Prostate gland (tissue), 2 donors: Measurements from ENCODE around the gene VWA8. TPM values are rescaled to one million over a fixed set of nuclear protein-coding genes. Genes with fewer than 3 reads are reported as not detected.
"Not testable (repeated sequence)": the region's sequence is repeated elsewhere in the genome, so short reads cannot be mapped to it uniquely, and the experiment has no call there.

Source experiments
- DNase-seq: peaks from one replicate; pipeline ENCODE4 v3.0.0-alpha.2; 2019; ENCODE audit warnings: low spot score
- H3K27ac ChIP-seq, 2 donors: fragments of 200-600 bp; sonication (generic); 2 replicates each; pipeline ENCODE4 v1.5.1; 2017 to 2019
- H3K27me3 ChIP-seq: fragments of 200-600 bp; sonication (generic); replicated peaks from 2 replicates; pipeline ENCODE4 v1.5.1; 2019; ENCODE audit not compliant: insufficient read depth
- H3K36me3 ChIP-seq, 2 donors: fragments of 200-600 bp; sonication (generic); 1 replicate in 1 of 2; 2 replicates in 1 of 2; pipeline versions ENCODE4 v1.5.1 to v1.8.1; 2017 to 2019
- H3K4me1 ChIP-seq: fragments of 200-600 bp; sonication (generic); replicated peaks from 2 replicates; pipeline ENCODE4 v1.5.1; 2019
- H3K4me3 ChIP-seq, 2 donors: fragments of 200-600 bp; sonication (generic); 2 replicates each; pipeline ENCODE4 v1.5.1; 2017 to 2019
- H3K9me3 ChIP-seq: fragments of 200-600 bp; sonication (generic); 2 replicates; pipeline ENCODE4 v1.5.1; 2017
- POLR2A ChIP-seq: fragments of 450-650 bp; IDR thresholded peaks from one replicate; pipeline ENCODE4 v1.6.1; 2016; ENCODE audit warnings: antibody characterized with exemption, mild to moderate bottlenecking
- POLR2AphosphoS5 ChIP-seq: sonication (generic); formaldehyde crosslinking; IDR thresholded peaks from one replicate; pipeline ENCODE4 v1.6.1; 2017; ENCODE audit warnings: antibody characterized with exemption
- WGBS: methylation state at CpG from one replicate; pipeline ENCODE4 v1.1.5; 2018; 5-methylcytosine and 5-hydroxymethylcytosine counted together
- intact Hi-C: fragments of 100-400 bp; cut with DNase I; formaldehyde crosslinking; loops from one replicate; pipeline ENCODE4 v1.14.2; 2022
- total RNA-seq, 2 donors: library from RNA; depleted of rRNA; stranded (reverse); fragments of >200 nt; gene quantifications; one replicate each; pipeline ENCODE4 v1.1.0, GENCODE V29; 2016
- TF ChIP-seq, protein P1 (sequence below), 4 experiments: fragments of 200-600 bp in 2 of 4; fragments of 450-650 bp in 2 of 4; sonication (generic) in 2 of 4; IDR thresholded peaks; 1 replicate in 3 of 4; 2 replicates in 1 of 4; pipeline ENCODE4 v1.5.1; 2016 to 2019; ENCODE audit warnings: antibody characterized with exemption in 4 of 4, mild to moderate bottlenecking in 2 of 4, moderate library complexity in 2 of 4

VWA8 gene
- total RNA-seq, 2 donors from 2014 or later = 18.1 to 21.8 TPM

DNA sequence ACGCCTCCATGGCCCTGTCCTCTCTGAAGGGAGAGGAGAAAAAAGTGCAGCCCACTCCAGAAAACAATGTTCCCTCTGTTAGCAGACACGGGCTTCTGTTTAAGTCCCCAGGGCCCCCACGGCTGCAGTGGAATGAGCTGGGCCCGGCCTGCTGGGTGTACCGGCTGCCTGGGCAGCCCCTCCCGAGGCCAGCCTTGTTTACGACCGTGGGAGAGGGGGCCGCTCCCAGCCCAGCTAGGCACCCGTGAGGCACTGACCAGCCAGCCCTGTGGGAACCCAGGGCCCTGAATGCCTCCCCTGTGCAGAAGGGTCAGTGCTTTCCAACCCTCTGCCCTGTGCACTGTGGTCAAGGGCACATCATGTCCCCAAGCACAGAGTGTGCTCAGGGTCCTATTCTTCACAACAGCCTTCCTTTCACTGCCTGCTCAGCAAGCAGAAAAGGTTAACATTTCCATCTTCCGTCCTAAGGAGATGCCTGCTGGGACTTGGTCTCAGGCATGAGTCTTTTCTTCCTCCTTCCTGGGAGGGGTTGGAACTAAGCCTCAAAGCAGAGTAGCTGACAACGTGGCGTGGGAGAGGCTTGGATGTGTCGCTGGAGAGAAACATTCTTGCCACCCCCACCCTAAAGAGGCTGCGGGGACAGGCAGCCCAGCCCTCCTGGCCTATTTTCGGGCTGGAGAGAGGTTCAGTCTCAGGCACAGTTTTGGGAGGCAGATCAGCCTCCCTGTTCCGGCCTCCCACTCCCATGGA lies 413.5 kb downstream of the VWA8 start:
- Histone ChIP-seq H3K4me3 (no peak overlapping the region), H3K36me3 (no peaks in the 10 kb centered on the region), H3K27me3 (no peaks in the 10 kb centered on the region), H3K27ac (peak overlapping the region; percentile 33 to 60), H3K4me1 (peaks cover 3% of the 10 kb centered on the region), H3K9me3 (no peaks in the 10 kb centered on the region)
- intact Hi-C loops = no loop called here
- 29% methylated on average over 14 of the region's 17 CpGs for WGBS
- TF ChIP-seq POLR2A (no peak), POLR2AphosphoS5 (peak; percentile 3)
- TF ChIP-seq, protein P1, sequence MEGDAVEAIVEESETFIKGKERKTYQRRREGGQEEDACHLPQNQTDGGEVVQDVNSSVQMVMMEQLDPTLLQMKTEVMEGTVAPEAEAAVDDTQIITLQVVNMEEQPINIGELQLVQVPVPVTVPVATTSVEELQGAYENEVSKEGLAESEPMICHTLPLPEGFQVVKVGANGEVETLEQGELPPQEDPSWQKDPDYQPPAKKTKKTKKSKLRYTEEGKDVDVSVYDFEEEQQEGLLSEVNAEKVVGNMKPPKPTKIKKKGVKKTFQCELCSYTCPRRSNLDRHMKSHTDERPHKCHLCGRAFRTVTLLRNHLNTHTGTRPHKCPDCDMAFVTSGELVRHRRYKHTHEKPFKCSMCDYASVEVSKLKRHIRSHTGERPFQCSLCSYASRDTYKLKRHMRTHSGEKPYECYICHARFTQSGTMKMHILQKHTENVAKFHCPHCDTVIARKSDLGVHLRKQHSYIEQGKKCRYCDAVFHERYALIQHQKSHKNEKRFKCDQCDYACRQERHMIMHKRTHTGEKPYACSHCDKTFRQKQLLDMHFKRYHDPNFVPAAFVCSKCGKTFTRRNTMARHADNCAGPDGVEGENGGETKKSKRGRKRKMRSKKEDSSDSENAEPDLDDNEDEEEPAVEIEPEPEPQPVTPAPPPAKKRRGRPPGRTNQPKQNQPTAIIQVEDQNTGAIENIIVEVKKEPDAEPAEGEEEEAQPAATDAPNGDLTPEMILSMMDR (IDR thresholded peaks at IDR 0.05) = no peak
- DNase-seq = no peak

DNA sequence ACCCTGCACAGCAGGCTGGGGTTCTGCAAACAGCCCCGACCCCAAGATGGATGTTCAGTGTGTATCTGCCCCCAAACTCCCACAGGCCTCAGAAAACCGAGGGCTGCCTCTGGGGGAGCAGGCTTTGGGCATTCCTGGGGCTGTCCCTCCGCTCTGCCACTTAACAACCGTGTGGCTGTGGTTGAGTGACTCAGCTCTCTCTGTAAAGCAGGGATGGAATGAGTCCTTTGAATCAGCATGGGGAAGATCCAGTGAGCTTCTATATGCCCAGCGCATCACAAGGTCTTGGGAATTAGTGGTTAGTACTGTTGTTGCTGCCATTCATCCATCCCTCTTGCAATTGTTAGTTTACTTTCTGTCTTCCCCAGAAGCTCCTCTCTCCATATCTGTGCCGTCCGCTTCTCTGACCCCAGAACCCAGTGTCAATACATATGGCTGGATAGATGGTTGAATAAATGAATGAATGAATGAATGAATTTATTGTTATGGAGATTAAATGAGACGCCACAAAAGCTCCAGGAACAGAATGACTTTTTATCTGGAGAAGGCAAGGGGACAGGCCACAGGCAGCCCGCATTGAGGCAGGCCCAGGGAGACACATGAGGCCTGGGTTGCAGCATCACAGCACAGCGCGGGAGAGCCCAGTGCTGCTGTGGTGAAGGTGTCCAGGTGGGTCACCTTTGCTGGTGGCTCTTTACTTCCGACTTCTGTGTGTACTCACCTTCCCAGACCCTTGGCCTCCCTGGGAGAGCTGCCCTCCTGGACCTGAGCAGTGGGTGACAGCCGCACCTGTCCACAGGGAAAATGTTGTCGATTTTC lies 414.3 kb downstream of the VWA8 start:
- 92% methylated on average over 14 of the region's 14 CpGs for WGBS
- Histone ChIP-seq H3K9me3 (no peaks in the 10 kb centered on the region), H3K4me3 (no peak overlapping the region), H3K27me3 (no peaks in the 10 kb centered on the region), H3K36me3 (no peaks in the 10 kb centered on the region), H3K4me1 (peaks cover 3% of the 10 kb centered on the region), H3K27ac (peak overlapping the region; percentile 33 to 60)
- no peak for TF ChIP-seq POLR2A
- TF ChIP-seq POLR2AphosphoS5 = no peak
- TF ChIP-seq, protein P1 (IDR thresholded peaks at IDR 0.05) = no peak
- no peak for DNase-seq
- intact Hi-C loops = no loop called here

DNA sequence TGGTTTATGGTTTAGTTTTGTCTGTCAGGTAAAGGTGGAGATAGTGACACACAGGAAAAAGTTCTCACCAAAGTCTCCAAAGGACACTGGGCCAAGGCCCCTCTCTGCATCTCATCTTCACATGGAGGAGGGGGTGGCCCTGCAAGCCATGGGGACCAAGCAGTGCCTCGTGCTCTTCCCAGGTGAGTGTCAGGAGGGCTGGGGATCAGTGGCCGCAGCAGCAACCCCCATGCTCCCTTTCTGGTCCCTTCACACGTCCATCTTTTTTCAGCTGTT lies 415.5 kb downstream of the VWA8 start:
- intact Hi-C loops = no loop called here
- Histone ChIP-seq H3K36me3 (no peaks in the 10 kb centered on the region), H3K4me1 (peaks cover 3% of the 10 kb centered on the region), H3K27ac (no peak overlapping the region), H3K27me3 (no peaks in the 10 kb centered on the region), H3K4me3 (no peak overlapping the region), H3K9me3 (no peaks in the 10 kb centered on the region)
- TF ChIP-seq POLR2A (no peak), POLR2AphosphoS5 (no peak)
- TF ChIP-seq, protein P1 (IDR thresholded peaks at IDR 0.05) = no peak
- WGBS = 90% methylated on average over 3 of the region's 3 CpGs
- no peak for DNase-seq

DNA sequence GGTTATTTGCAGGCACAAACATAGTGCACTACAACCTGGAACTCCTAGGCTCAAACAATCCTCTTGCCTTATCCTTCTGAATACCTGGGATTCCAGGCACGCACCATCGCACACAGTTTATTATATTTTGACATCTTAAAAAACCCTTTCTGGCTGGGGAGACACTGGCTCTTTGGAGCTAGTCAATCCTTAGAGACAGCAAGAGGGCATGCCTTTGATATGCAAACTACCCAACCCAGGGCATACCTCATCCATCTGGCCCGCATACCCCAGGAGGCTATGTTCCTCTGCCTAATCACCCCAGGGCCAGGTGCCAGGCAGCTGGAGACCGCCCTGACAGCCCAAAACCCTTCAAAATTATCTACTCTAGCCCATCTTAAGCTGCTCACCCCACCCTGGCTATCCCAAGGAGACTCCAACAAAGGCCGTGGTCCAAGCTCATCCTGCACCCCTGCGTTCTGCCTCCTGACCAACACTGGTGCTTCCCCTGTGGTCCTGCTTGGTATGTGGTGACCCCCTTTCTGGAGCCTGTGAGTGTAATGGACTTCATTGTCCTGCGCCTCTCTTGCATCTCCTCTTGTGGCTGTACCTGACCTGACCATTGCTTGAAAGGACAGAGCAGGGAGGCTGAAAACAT lies 417.1 kb downstream of the VWA8 start:
- TF ChIP-seq POLR2A (no peak), POLR2AphosphoS5 (no peak)
- TF ChIP-seq, protein P1 (IDR thresholded peaks at IDR 0.05) = no peak
- peaks cover 3% of the 10 kb centered on the region for H3K4me1 ChIP-seq
- H3K36me3 ChIP-seq = no peaks in the 10 kb centered on the region
- H3K9me3 ChIP-seq = no peaks in the 10 kb centered on the region
- intact Hi-C loops = no loop called here
- no peaks in the 10 kb centered on the region for H3K27me3 ChIP-seq
- DNase-seq = no peak
- no peak overlapping the region for H3K4me3 ChIP-seq
- H3K27ac ChIP-seq = no peak overlapping the region
- 92% methylated on average over 7 of the region's 7 CpGs for WGBS

DNA sequence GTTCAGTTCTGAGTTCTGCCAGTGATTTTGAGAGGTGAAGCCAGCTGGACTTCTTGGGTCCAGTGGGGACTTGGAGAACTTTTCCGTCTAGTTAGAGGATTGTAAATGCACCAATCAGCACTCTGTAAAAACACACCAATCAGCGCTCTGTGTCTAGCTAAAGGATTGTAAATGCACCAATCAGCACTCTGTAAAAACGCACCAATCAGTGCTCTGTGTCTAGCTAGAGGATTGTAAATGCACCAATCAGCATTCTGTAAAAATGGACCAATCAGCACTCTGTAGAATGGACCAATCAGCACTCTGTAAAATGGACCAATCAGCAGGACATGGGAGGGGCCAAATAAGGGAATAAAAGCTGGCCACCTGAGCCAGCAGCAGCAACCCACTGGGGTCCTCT lies 418.1 kb downstream of the VWA8 start:
- DNase-seq, H3K27ac ChIP-seq, H3K9me3 ChIP-seq, intact Hi-C loops, H3K4me1 ChIP-seq, H3K4me3 ChIP-seq, H3K27me3 ChIP-seq, H3K36me3 ChIP-seq: not testable (repeated sequence)
- WGBS = 92% methylated on average over 3 of the region's 3 CpGs
